ENCODE measurements around the gene EPS15. TPM values are rescaled to one million over a fixed set of nuclear protein-coding genes. Genes with fewer than 3 reads are reported as not detected.

The EPS15 gene
- total RNA-seq, 1 experiment from 2014 or later: 37.1 TPM

- no peak for TF ChIP-seq ZBTB43 (CRISPR knock-in tag; IDR thresholded peaks at IDR 0.05)
- no peak for TF ChIP-seq ATF6 (CRISPR knock-in tag; IDR thresholded peaks at IDR 0.05)
- no peak for TF ChIP-seq CBFB (CRISPR knock-in tag; IDR thresholded peaks at IDR 0.05; ENCODE audit: low read depth)
- no peak for TF ChIP-seq GABPB1 (CRISPR knock-in tag; IDR thresholded peaks at IDR 0.05)
Observed at GRCh38 chr1:51346086-51346942, 172.8 kb downstream of the EPS15 start (continued).

GRCh38 chr1:51345300-51345687, 173.8 kb downstream of the EPS15 start:
- Mint-ChIP-seq H3K4me3 (no peak overlapping the region; the same call in 1 of the 2 replicates), H3K36me3 (no peaks in the 10 kb centered on the region), H3K27ac (no peak overlapping the region), H3K9me3 (no peaks in the 10 kb centered on the region), H3K4me1 (peaks cover 10% of the 10 kb centered on the region), H3K27me3 (ENCODE audit: low read depth) (peaks cover 22% of the 10 kb centered on the region)
- ATAC-seq: peak; percentile 13
- TF ChIP-seq SOX15 (CRISPR knock-in tag; IDR thresholded peaks at IDR 0.05): no peak
- TF ChIP-seq ZNF281 (CRISPR knock-in tag; IDR thresholded peaks at IDR 0.05): no peak
- no peak for TF ChIP-seq TCF7 (CRISPR knock-in tag; IDR thresholded peaks at IDR 0.05; ENCODE audit: low read depth)
- TF ChIP-seq ZNF121 (CRISPR knock-in tag; IDR thresholded peaks at IDR 0.05): peak; percentile 90
- TF ChIP-seq, protein P1, sequence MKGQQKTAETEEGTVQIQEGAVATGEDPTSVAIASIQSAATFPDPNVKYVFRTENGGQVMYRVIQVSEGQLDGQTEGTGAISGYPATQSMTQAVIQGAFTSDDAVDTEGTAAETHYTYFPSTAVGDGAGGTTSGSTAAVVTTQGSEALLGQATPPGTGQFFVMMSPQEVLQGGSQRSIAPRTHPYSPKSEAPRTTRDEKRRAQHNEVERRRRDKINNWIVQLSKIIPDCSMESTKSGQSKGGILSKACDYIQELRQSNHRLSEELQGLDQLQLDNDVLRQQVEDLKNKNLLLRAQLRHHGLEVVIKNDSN (CRISPR knock-in tag; IDR thresholded peaks at IDR 0.05): no peak
- DNase-seq (ENCODE audit: low spot score): no peak
- ChIA-PET CTCF (interaction anchor here (0.7 to 4.7 kb wide), 5 partner anchors 14 to 49 kb away, joined by 3 to 15 read pairs (median 5); no protein-coding TSS in a partner anchor), POLR2A (no interaction called here)

GRCh38 chr1:51344602-51345299, 174.3 kb downstream of the EPS15 start:
- ChIA-PET CTCF (interaction anchor here (0.7 to 4.7 kb wide), 5 partner anchors 14 to 48 kb away, joined by 3 to 15 read pairs (median 5); no protein-coding TSS in a partner anchor), POLR2A (no interaction called here)
- Mint-ChIP-seq H3K27ac (no peak overlapping the region), H3K9me3 (no peaks in the 10 kb centered on the region), H3K4me1 (peaks cover 10% of the 10 kb centered on the region), H3K27me3 (ENCODE audit: low read depth) (peaks cover 22% of the 10 kb centered on the region), H3K36me3 (no peaks in the 10 kb centered on the region), H3K4me3 (peak overlapping the region; percentile 58)
- ATAC-seq (peak; percentile 80), DNase-seq (ENCODE audit: low spot score) (peak; percentile 64)
- TF ChIP-seq MAX (CRISPR knock-in tag; IDR thresholded peaks at IDR 0.05): peak; percentile 38; the same call in 1 of the 2 replicates
- no peak for TF ChIP-seq ZNF423 (CRISPR knock-in tag; IDR thresholded peaks at IDR 0.05)
- TF ChIP-seq, protein P2, sequence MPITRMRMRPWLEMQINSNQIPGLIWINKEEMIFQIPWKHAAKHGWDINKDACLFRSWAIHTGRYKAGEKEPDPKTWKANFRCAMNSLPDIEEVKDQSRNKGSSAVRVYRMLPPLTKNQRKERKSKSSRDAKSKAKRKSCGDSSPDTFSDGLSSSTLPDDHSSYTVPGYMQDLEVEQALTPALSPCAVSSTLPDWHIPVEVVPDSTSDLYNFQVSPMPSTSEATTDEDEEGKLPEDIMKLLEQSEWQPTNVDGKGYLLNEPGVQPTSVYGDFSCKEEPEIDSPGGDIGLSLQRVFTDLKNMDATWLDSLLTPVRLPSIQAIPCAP (CRISPR knock-in tag; IDR thresholded peaks at IDR 0.05): 0 out of 2 replicates have a peak, but pooled peaks have one; percentile 54
- 0 out of 2 replicates have a peak, but pooled peaks have one; percentile 26 for TF ChIP-seq FOXP1 (CRISPR knock-in tag; IDR thresholded peaks at IDR 0.05; ENCODE audit: borderline replicate concordance)
- TF ChIP-seq ESRRA (CRISPR knock-in tag; IDR thresholded peaks at IDR 0.05; ENCODE audit: borderline replicate concordance): 0 out of 2 replicates have a peak, but pooled peaks have one; percentile 43
- TF ChIP-seq ETV6 (CRISPR knock-in tag; IDR thresholded peaks at IDR 0.05): peak; percentile 63; the same call in 1 of the 2 replicates
- TF ChIP-seq E2F5 (CRISPR knock-in tag; IDR thresholded peaks at IDR 0.05): 0 out of 2 replicates have a peak, but pooled peaks have one; percentile 32
- peak; percentile 75; the same call in 1 of the 2 replicates for TF ChIP-seq HMGXB4 (CRISPR knock-in tag; IDR thresholded peaks at IDR 0.05)
- TF ChIP-seq NR3C1 (CRISPR knock-in tag; conservative IDR thresholded peaks at IDR 0.05; ENCODE audit: low read depth): no peak
